SKM-1 (cell line): ENCODE measurements around the gene CEP85.
"Not testable (repeated sequence)": the region's sequence is repeated elsewhere in the genome, so short reads cannot be mapped to it uniquely, and the experiment has no call there.

ENCODE experiments used
- DNase-seq: peaks from one replicate; lab custom pipeline; 2025; ENCODE audit not compliant: unreplicated experiment; lab: John Stamatoyannopoulos, UW

Gene CEP85

DNA sequence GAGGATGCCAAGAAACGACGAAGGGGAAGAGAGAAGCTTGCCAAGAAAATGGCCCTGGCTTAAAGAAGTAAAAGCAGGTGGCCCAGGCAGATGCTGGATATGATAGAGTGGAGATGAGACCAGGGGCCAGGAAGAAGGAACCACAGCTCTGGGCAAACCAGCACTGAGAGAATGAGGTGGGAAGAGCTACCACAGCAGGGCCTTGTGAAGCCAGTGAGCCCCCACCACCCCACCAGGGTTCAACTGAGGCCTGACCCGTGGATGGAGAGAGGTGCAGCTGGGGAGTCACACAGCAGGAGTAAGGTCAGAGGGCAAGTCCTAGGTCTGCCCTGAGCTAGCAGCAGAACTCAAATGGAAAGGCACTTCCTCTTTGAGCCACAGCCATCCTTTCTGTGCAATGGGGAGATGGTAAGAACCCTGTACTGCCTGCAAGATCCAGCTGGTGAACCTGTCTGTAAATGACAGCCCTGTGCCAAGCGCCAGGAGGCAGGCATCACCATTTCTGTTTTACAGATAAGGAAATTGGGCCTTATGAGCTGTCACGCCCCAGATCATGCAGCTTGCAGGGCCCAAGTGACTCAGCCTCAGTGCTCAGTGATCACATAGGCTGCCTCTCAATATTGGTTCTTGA, 54.4 kb downstream of the CEP85 start:
- DNase-seq, result peak; percentile 47

DNA sequence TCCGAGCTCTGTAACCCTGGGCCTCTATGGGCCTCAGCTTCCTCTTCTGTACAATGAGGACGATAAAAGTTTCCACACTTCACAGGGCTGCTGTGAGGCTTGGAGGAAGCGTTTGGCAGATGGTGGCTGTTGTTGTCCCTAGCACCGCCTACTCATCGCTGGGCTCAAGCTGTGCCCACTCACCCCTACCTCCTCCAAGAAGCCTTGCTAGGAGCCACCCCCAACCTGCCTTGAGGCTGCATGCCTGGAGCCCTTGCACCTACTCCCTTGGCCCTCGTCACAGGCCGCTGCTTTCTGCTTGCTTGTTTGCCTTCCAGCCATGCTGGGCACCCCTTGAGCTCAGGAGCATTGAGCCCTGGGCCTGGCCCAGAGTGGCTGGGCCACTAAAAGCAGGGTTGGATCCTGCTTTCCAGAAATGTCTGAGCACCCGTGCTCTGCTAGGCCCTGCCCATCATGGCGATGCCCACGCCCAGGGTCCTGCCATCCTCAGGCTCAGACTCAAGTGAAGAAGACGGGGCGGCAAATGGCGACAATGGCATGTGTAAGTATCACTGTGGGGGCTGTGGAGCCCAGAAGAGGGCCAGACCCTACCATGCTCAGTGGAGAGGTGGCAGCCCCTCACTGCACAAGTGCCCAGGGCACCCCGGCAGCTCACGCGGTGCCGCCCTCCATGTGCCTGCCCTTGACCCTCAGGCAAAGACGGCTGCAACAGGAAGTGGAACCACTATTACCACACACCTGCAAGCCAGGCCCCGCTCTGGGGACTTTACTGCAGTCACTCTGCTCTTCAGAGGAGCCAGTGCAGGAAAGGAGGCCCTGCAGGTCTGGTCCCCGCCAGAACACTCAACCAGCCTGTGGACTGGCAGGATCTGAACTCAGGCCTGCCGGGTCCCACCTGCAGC, 55.4 kb downstream of the CEP85 start:
- DNase-seq, result peak; percentile 90

DNA sequence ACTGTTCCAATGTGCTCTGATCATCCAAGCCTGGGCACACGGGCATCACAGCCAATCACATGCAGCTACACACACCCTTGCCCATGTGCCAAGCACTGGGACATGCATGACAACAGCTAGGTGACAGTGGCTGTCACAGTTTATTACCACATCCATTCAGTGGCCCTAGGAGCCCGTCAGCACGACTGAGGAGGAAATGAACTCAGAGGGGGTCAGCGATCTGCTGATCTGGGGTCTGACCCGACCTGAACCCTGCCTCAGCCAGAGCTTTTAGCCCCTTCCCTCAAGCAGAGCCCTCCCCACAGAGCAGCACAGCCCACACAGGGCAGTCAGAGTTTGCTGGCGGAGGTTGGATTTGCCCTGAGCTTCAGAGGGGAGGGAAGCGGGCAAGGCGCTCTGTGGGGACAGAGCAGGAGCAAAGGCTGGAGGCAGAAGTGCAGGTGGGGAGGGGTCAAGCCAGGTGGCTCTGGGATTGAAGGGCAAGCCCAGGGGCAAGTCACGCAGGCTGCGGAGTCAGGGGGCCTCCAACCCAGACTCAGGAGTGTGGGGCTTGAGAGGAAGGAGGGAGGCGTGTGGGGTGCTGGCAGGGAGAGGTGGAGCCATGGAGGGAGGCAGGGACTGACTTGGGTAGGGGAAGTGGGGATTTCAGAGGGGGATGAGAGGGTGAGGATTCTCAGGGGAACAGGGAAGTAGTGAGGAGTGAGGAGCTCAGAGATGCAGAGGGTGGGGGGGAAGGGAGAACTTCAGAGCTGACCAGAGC, 56.3 kb downstream of the CEP85 start:
- DNase-seq, result peak; percentile 70

DNA sequence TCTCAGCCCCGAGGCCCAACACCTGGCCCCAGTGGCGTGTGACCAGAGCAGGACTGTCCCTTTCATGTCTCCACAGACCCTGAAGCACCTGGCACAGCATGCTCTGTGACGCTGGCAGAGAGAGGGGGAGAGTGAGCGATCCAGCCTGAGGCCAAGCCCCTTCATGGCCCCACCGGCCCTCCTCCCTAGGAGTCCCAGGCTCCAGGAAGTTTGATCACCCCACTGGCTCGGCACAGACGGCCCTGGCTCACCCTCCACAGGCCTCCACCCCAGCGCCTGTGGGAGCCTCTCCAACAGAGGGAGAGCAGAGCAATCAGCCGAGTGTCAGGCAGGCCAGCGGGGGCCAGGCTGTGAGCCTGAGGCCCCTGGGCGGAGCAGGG, 56.9 kb downstream of the CEP85 start:
- DNase-seq, result no peak

DNA sequence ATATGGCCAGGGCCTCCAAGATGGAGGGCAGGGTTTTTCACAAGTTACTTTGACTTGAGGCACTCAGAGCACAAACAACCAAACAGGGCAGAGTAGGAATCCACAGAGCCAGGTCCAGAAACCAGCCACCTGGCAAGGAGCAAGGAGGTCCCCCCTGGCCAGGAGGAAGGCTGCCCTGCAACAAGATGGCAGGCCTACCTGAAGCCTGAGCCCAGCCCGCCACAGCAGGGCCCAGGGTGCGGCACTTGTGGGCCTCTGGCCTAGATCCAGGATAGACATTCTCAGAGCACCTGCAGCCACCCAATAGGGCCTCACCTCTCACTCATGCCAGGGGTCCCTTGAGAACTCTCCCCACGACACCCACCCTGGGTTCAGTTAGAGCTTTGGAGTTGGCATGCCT, 57.4 kb downstream of the CEP85 start:
- no peak for DNase-seq

DNA sequence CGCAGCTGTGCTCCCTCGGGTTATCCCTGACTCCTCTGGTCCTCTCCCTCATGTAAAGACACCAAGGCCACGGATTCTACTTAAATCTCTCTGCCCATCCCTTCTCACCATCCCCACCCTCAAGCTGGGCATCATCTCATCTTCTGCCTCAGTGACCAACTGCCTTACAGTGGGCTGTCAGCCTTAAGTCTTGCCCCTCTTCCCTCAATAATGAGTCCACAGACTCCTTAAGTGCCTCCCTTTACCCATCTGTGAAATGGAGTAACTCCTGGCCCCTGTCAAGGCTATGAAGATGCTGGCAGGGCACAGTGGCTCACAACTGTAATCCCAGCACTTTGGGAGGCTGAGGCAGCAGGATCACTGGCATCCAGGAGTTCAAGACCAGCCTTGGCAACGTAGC, 57.9 kb downstream of the CEP85 start:
- DNase-seq, result no peak

DNA sequence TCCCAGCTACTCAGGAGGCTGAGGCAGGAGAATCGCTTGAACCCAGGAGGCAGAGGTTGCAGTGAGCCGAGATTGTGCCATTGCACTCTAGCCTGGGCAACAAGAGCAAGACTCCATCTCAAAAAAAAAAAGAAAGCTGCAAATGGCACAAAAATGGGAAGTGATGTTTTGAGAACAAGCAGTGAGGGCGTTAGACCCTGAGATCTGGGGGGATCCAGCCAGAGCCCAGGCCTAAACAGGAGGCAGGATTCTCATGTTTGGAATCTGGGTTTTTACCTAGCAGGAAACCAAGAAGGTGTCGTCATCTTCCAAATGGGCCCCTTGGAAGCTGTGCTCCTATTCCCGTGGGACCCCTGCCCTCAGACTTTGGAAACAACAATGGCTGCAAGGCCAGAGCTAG, 58.7 kb downstream of the CEP85 start:
- DNase-seq, result not testable (repeated sequence)

DNA sequence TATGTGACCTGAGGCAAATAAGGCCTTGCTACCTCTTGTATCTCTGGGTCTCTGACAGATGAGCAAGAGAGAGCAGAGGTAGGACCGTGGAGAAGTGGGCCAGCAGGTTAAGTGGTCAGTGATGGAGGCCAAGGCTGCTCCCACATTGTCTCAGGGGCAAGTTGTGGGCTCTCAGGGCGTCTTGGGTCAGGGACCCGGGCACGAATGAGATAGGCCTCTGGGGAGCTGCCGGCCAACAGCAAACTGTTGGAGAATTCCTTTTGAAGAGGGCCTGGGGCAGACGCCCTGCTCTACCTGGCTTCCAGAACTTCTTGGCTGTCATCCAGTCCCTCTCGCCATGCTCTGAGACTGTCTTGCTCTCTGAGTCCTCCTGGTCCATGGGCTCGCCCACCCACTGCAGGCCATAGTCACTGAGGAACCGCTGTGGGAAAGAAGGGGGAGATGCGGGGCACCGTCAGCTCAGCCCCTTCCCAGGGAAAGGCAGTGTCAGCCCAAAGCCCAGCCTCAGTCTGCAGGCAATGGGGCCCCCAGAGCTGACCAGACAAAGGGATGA, 60.0 kb downstream of the CEP85 start:
- no peak for DNase-seq

DNA sequence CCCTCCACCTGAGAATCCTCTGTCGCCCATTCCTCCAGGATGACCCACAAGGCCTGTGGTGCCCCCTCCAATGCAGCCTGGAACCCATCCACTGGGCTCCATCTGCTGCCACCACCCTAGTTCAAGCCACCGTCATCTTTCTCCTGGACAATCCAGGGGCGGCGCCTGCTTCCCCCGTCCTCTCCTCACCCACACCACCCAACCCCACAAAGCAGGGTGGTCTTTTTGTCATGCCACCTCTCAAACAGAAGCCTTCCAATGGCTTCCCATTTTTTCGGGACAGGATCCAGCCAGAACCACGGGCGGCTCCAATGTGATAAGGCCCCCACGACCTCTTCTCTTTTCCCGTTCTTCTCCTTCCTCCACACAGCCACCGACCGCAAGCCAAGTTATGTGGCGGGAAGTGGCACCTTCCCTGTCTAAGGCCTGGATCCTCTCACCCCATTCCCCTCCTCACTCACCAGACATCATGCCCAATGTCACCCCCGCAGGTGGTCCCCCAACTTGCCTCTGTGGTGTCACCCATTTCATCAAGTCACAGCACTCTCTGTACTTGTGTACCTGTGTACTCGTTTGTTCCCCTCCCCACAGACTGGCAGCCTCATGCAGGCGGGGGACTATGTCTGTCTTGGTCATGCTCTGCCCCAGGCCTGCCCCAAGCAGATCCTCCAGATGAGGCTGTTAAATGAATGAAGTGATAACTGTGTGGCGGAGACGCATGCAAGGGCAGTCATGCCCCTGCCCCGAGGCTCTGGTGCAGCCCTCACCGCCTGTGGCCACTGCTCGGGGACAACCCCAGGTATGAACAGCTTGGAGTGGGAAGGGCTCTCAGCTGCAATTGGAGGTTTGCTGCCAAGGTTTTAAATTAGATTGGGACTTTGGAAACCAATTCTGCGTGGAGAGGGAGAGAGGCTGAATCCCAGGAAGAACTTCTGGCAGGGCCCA, 61.5 kb downstream of the CEP85 start:
- DNase-seq, result no peak

DNA sequence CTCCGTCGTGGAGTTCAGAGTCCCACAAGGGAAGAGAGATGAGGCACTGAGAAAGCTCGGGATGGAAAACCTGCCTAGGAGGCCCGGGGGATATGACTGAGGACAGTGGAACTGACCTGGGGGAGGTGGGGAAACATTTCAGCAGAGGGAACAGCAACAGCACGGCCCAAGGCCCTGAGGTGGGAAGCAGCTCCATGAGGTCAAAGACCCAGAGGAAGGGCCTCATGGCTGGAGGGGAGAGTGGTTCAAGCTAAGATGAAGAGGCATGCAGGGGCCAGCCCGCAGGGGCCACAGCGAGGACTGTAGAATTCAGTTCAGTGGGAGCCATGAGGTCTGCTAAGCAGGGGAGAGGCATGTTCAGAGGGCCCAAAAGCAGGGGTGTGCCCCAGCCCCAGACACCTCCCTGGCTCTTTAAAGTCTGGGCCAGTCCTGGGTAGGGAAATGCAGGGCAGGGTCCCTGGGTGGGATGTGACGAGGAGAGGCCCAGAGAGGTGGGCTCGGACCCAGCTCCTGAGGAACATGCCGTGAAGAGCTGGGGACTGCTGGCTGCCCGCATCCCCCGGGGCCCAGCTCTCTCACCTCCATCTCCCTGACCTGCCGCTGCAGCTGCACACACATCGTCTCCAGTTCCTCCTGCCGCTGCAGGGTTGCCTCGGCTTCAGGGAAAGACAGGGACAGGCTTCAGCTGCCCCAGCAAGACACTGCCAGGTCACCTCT, 62.5 kb downstream of the CEP85 start:
- no peak for DNase-seq

DNA sequence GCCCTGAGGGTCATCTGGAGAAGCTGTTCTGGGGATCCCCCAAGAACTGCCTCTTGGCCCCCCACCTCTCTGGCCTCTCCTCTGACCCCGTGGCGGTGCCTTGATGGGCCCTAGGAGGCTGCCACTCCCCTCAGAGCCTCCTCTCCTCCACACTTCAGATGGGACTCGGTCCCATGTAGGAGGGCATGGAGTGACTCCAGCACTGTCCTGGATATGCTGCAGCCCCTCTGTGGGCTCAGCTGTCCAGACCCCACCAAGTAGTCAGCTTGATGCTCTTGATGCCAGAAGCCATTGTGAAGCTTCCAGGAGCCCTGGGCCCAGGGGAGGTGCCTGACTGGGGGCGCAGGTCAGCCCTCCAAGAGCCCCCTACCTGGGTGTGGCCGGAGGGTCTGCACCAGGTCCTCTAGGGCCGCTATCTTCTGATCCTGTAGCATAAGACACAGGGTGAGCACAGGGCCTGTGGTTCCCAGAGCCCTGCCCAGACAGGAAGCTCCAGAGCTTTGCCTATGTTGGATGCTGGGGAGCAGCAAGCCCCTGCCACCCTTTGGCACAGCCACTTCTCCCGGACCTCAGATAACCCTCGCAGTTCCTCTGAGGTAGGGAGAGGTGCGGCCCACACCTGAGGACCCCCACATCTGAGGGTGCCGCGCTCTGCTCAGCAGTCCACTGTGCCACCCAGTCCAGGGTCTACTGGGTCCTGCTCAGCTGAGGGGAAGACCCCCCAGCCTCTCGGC, 63.2 kb downstream of the CEP85 start:
- no peak for DNase-seq

DNA sequence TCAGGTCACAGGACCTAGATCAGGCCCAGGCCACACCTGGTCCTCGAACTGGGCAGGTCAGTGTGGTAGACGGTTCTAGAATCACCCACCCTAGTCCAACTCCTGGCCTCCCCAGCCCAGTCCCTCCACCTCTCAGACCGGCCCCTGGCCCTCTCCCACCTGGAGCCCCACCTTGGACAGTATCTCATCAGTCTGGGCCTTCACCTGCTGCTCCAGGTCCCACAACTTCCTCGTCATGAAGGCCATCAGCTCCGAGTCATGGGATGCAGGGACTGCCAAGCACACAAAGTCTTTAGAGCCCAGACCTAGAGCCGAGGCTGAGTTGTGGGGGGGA, 63.8 kb downstream of the CEP85 start:
- DNase-seq, result no peak

DNA sequence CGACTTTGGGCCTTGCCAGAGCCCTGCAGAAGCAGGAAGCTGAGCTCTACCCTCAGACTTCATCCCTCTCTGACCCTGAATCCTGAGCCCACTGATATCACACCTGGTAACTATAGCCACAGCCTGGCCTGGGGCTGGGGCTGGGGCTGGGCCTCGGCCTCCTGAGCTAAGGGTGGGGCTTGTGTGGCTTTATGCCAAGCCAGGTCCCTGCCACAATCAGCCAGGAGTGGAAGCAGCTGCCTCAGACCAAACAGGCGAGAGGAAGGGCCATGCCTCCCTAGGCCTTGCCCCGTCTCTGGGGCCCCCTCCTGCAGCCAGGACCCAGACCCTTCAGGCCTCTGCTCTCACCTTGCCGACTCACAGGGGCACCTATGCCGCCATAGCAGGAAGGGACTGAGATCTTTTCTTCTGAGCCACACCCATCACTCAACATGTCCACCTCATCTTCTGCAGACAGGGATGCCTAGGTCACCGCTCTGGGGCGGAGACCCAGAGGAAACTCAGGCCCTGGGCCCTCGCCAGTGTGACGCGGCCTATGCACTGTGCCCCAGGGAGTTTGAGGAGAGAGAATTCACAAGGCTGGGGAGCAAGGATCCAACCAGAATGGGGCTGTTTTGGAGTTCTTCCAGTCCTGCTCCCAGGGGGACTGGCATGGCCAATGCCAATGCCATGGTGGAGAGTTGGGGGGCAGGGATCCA, 66.7 kb downstream of the CEP85 start:
- no peak for DNase-seq

DNA sequence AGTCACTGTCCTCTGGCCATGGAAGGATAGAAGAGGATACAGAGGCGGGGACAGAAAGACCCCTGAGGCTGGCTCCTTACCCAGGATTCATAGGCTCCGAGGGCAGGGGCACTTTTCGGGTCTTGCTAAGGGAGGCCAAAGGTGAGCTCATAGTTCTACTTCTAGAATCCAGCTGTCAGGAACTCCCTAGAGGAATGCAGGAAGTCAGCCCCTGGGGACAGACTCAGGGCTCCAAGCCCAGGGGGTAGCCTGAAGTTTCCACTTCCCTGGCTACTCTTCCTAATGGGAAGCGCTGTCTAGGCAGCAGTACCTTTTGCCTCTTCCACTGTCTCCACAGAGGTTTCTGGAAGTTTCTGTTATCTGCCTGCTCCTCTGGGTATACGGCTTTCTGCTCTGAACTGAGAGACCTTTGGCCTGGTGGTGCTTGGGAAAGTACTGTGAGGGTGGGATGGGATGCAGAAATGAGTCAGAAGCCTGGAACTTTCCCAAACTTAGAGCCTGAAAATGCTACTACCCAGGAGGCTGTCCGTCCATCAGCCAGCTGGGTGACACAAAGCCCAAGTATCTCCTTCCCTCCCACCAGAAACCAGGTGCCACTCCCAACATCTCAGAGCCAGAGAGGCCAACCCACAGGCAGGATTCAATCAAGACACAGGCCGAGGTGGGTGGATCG, 68.9 kb downstream of the CEP85 start:
- DNase-seq, result no peak

DNA sequence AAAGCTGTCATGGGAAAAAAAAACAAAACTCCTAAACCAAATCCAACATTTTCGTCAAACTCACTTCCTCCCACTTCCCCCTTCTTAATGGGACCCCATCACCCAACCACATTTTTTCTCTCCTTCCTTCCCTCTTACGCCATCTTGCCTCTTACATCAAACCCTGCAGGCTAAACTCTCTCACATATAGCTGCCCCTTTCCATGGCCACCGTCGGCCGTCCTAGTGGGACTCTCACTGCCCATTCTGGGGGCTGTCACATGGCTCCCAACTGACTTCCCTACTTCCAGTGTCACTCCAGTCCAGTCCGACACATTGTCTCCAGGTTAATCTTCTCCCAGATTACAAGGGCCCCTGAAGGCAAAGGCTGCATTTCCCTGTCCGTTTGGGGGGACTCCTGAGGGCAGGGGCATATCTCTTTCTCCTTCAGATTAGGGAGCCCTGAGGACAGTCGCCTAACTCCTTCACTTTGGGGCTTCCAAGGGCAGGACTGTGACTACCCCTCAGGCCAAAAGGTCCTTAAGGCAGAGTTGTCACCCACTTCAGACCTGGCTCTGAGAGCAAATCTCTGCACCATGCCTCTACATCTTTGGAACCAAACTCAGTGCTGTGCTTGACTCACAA, 71.8 kb downstream of the CEP85 start:
- DNase-seq, result peak; percentile 58

DNA sequence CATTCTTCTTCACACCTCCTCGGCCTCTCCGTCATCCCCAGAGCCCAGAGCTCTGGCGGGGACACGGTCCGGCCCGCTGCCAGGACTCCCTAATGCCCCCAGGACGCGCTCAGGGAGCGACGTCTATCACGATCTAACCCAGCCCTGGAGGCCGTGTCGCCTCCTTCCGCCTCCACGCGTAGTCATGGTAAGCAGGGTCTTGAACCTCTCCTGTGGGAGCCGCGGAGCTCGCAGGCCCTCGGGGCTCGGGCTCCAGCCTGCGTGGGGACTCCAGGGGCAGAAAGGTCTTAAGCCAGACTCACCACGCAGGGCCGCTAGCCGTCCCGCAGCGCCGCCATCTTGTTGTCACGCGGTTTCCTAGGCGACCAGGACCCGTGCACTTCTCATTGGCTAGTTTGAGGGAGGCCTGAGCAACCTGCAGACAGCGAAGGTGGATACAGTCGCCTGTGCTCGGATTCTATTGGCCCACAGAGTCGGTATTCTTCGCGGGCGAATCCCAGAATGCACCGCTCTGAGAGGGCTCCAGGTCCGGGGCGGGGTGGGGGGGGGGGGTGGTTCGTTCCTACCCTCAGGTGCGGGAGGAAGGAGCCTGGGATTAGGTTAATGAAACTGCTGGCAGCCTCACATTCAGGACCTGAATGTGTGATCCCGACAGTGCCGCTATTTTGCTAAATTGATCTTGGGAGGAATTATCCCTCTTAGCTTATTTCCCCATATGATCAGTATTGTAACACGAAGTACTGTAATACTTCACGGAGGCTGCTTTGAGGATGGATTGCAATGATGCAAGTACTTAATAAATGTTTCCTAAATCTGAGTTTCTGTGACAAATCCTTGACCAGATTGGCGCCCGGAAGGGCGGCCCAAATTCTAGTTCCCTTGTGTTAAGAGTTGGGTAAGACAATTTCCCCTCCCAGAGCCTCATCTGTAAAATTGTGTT, 72.6 kb downstream of the CEP85 start, which contains the start of gene UBXN11:
UBXN11 (minus strand) TSS at position 347 of the 940 bp plus-strand sequence. CDS start 3,753 bp downstream, outside the sequence.
- peak; percentile 88 for DNase-seq
